ENCODE measurements around the gene OXSR1. TPM values are rescaled to one million over a fixed set of nuclear protein-coding genes. Genes with fewer than 3 reads are reported as not detected.

Gene OXSR1
- total and polyA plus RNA-seq, 8 donors = 7.0 to 49.9 (median 19.8) TPM

- intact Hi-C loops (cut with DNase I; ENCODE audit: low total_unique reads) = no loop called here
- Histone ChIP-seq H3K27me3 (no peaks in the 10 kb centered on the region), H3K4me3 (no peak overlapping the region), H3K27ac (no peak overlapping the region), H3K4me1 (no peaks in the 10 kb centered on the region), H3K36me3 (no peaks in the 10 kb centered on the region), H3K9me3 (no peaks in the 10 kb centered on the region)
- no peak for TF ChIP-seq CTCF (IDR thresholded peaks at IDR 0.05)
- no peak for TF ChIP-seq POLR2A (IDR thresholded peaks at IDR 0.05)
- TF ChIP-seq POLR2AphosphoS5 (IDR thresholded peaks at IDR 0.05) = no peak
- TF ChIP-seq EP300 (IDR thresholded peaks at IDR 0.05) = no peak
- no peak for DNase-seq
Observed at GRCh38 chr3:38297537-38297936, 132.2 kb downstream of the OXSR1 start.

- intact Hi-C loops (cut with DNase I; ENCODE audit: low total_unique reads) = no loop called here
- Histone ChIP-seq H3K27ac (no peak overlapping the region), H3K4me3 (no peak overlapping the region), H3K36me3 (no peaks in the 10 kb centered on the region), H3K9me3 (no peaks in the 10 kb centered on the region), H3K4me1 (no peaks in the 10 kb centered on the region), H3K27me3 (no peaks in the 10 kb centered on the region)
- TF ChIP-seq POLR2AphosphoS5 (IDR thresholded peaks at IDR 0.05) = no peak
- no peak for TF ChIP-seq EP300 (IDR thresholded peaks at IDR 0.05)
- peak in 1 of 7 experiments; percentile 12 for TF ChIP-seq CTCF (IDR thresholded peaks at IDR 0.05)
- TF ChIP-seq POLR2A (IDR thresholded peaks at IDR 0.05) = no peak
- WGBS, 5 donors = 81 to 89% (median 85%) methylated on average over 5 of the region's 5 CpGs
- DNase-seq = no peak
Observed at GRCh38 chr3:38297947-38298711, 132.8 kb downstream of the OXSR1 start.

Small RNAs within 50 kb of the gene (small RNA-seq; reads per million reads assigned to genes)
- gene RF00019 (0 reads per million in 4 donors), gene RNU6-235P (0 reads per million in 4 donors)

Other genes with a start within 250 kb of the OXSR1 start
- 100 to 1,000 TPM in 2 of 5 donors, 10 to 100 TPM in 3; 59.8 to 191 (median 86.8) TPM for gene VILL, start 174.8 kb upstream of the OXSR1 start, total RNA-seq
- gene VILL, start 174.8 kb upstream of the OXSR1 start, polyA plus RNA-seq = 100 to 1,000 TPM in 1 of 3 donors, 10 to 100 TPM in 2; 24.1 to 202 (median 43.7) TPM
- gene PLCD1, start 135.9 kb upstream of the OXSR1 start, total RNA-seq = 10 to 100 TPM in 4 of 5 donors, 1 to 10 TPM in 1; 8.2 to 73.9 (median 15.6) TPM
- gene PLCD1, start 135.9 kb upstream of the OXSR1 start, polyA plus RNA-seq = 10 to 100 TPM in 2 of 3 donors, 1 to 10 TPM in 1; 9.8 to 27.1 (median 11.3) TPM
- gene DLEC1, start 126.3 kb upstream of the OXSR1 start, total RNA-seq = 1 to 10 TPM in 2 of 5 donors, not detected in 3; 1.3 to 1.5 TPM
- under 1 TPM; 0.12 to 0.31 (median 0.20) TPM for gene DLEC1, start 126.3 kb upstream of the OXSR1 start, polyA plus RNA-seq
- 100 to 1,000 TPM in 2 of 5 donors, 10 to 100 TPM in 3; 44.2 to 249 (median 80.4) TPM for gene ACAA1, start 28.4 kb upstream of the OXSR1 start, total RNA-seq
- gene ACAA1, start 28.4 kb upstream of the OXSR1 start, polyA plus RNA-seq = 10 to 100 TPM; 60.9 to 79.1 (median 72.2) TPM
- 10 to 100 TPM in 4 of 5 donors, 1 to 10 TPM in 1; 9.0 to 67.8 (median 37.5) TPM for gene MYD88, start 26.9 kb upstream of the OXSR1 start, total RNA-seq
- gene MYD88, start 26.9 kb upstream of the OXSR1 start, polyA plus RNA-seq = 10 to 100 TPM; 23.0 to 42.5 (median 26.3) TPM
- under 1 TPM in 2 of 5 donors, not detected in 3; 0.29 to 0.73 TPM for gene SLC22A13, start 100.3 kb downstream of the OXSR1 start, total RNA-seq
- gene SLC22A13, start 100.3 kb downstream of the OXSR1 start, polyA plus RNA-seq = under 1 TPM in 1 of 3 donors, not detected in 2; 0.05 TPM
- not detected for gene SLC22A14, start 116.8 kb downstream of the OXSR1 start, total RNA-seq
- gene SLC22A14, start 116.8 kb downstream of the OXSR1 start, polyA plus RNA-seq = under 1 TPM in 2 of 3 donors, not detected in 1; 0.08 to 0.31 TPM
- 10 to 100 TPM in 2 of 5 donors, 1 to 10 TPM in 3; 2.3 to 41.6 (median 8.3) TPM for gene XYLB, start 181.2 kb downstream of the OXSR1 start, total RNA-seq
- gene XYLB, start 181.2 kb downstream of the OXSR1 start, polyA plus RNA-seq = 1 to 10 TPM; 1.1 to 1.7 (median 1.4) TPM

Measured in stomach (tissue), 9 donors.